ENCODE results near the gene GANAB.
"Not testable (repeated sequence)": the region's sequence is repeated elsewhere in the genome, so short reads cannot be mapped to it uniquely, and the experiment has no call there.

The GANAB gene

DNA sequence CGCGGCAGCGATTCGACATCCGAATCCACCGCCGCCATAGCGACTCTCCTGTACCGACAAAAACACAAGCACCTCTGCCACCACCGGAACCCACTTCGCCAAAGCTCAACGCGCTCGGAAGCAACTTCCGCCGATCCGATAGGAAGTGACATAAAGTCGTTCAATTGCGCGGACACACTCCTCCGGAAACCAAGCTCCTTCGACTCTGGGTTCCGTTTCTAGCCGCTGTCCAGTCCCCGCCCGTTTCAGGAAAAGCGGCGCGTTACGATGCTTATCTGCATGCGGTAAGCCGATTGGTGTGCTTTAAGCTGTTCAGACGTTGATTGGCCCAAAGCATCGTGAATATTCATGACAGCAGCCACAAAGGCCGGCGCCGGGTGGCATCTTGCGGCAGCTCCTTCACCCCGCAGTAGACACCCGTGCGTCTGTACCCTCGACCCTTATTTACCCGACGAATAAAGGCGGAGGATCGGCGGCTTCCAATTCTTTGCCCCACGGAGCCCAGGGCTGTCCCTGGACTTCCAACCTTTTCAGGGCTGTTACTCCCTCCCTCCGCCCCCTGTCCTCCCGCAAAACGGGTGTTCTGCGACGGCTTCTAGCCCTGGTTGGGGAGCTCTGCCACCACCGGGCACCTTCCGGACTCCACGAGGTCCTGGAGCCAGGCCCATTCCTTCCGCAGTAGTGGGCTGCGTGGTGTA, 54.8 kb downstream of the GANAB start, which contains the start of gene TUT1:
Gene TUT1, minus strand, starts transcription at position 76 of the 698 bp plus-strand sequence. Its CDS starts 38 bp downstream, at position 38.
- Mint-ChIP-seq H3K4me1 (ENCODE audit: low read depth) (peaks cover 58% of the 10 kb centered on the region), H3K27ac (peak within 1 kb of the TSS; percentile 97)

DNA sequence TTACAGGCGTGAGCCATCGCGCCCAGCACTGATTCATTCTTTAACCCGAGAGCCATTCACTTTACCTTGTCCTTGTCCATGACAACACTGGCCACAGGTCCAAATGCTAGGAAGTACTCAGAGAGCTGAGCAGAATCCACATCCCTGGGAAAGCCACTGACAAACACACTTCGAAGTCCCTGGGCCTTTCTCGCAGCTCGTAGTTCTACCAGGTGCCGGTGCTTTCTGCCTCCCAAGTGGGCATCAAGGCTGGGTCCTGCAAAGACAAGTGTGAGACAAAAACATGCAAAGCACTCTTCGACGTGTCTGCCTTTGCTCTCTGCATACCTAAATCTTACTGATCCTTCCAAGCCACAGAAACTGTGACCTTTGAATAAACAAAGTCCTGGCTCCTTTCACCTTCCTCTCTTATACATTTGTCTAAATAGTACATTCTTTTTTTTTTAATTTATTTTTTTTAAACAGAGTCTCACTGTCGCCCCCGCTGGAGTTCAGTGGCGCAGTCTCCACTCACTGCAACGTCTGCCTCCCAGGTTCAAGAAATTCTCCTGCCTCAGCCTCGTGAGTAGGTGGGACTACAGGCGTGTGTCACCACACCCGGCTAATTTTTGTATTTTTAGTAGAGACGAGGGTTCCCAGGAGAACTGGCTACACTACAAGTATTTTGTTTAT, 57.3 kb downstream of the GANAB start:
- Mint-ChIP-seq H3K4me3 (peak overlapping the region; percentile 97), H3K4me1 (ENCODE audit: low read depth) (peaks cover 52% of the 10 kb centered on the region), H3K27me3 (no peaks in the 10 kb centered on the region), H3K9me3 (no peaks in the 10 kb centered on the region), H3K27ac (peak overlapping the region; percentile 97), H3K36me3 (ENCODE audit: low read depth) (peaks cover 81% of the 10 kb centered on the region)
- DNase-seq, result no peak

More for the DNA sequence above, 54.8 kb downstream of the GANAB start, which contains the start of gene TUT1:
- H3K36me3 Mint-ChIP-seq (ENCODE audit: low read depth), result peaks cover 91% of the 10 kb centered on the region
- DNase-seq, result peak; percentile 94
- no peaks in the 10 kb centered on the region for H3K9me3 Mint-ChIP-seq
- H3K4me3 Mint-ChIP-seq, result peak within 1 kb of the TSS; percentile 97
- no peaks in the 10 kb centered on the region for H3K27me3 Mint-ChIP-seq

GRCh38 chr11:62585356-62585755, 61.1 kb downstream of the GANAB start:
- Mint-ChIP-seq H3K36me3 (ENCODE audit: low read depth) (peaks cover 79% of the 10 kb centered on the region), H3K4me1 (ENCODE audit: low read depth) (peaks cover 30% of the 10 kb centered on the region), H3K27ac (peak overlapping the region; percentile 40)
- H3K27me3 Mint-ChIP-seq, H3K4me3 Mint-ChIP-seq, DNase-seq, H3K9me3 Mint-ChIP-seq: not testable (repeated sequence)

DNA sequence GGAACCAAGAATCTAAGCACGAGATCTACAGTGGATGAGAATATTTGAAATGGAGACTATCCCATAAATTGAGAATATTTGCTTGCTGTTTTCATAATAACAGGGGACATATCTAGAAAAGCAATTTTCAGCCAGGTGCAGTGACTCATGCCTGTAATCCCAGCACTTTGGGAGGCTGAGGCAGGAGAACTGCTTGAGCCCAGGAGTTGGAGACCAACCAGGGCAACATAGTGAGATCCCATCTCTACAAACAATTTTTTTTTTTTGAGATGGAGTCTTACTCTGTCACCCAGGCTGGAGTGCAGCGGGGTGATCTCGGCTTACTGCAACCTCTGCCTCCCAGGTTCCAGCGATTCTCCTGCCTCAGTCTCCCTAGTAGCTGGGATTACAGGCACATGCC, 64.7 kb downstream of the GANAB start:
- H3K27me3 Mint-ChIP-seq, H3K27ac Mint-ChIP-seq, H3K4me3 Mint-ChIP-seq, H3K9me3 Mint-ChIP-seq, DNase-seq: not testable (repeated sequence)
- peaks cover 77% of the 10 kb centered on the region for H3K36me3 Mint-ChIP-seq (ENCODE audit: low read depth)
- peaks cover 10% of the 10 kb centered on the region for H3K4me1 Mint-ChIP-seq (ENCODE audit: low read depth)

GRCh38 chr11:62580959-62581715, 65.3 kb downstream of the GANAB start:
- no peaks in the 10 kb centered on the region for H3K9me3 Mint-ChIP-seq
- no peak overlapping the region for H3K4me3 Mint-ChIP-seq
- peak overlapping the region; percentile 23 for H3K27ac Mint-ChIP-seq
- peaks cover 78% of the 10 kb centered on the region for H3K36me3 Mint-ChIP-seq (ENCODE audit: low read depth)
- DNase-seq, result no peak
- no peaks in the 10 kb centered on the region for H3K27me3 Mint-ChIP-seq
- H3K4me1 Mint-ChIP-seq (ENCODE audit: low read depth), result peaks cover 10% of the 10 kb centered on the region

- Mint-ChIP-seq H3K36me3 (ENCODE audit: low read depth) (peaks cover 87% of the 10 kb centered on the region), H3K4me1 (ENCODE audit: low read depth) (peaks cover 19% of the 10 kb centered on the region), H3K9me3 (no peaks in the 10 kb centered on the region), H3K27me3 (no peaks in the 10 kb centered on the region), H3K27ac (no peak overlapping the region), H3K4me3 (no peak overlapping the region)
- no peak for DNase-seq
Observed at GRCh38 chr11:62579252-62579651, 67.2 kb downstream of the GANAB start.

DNA sequence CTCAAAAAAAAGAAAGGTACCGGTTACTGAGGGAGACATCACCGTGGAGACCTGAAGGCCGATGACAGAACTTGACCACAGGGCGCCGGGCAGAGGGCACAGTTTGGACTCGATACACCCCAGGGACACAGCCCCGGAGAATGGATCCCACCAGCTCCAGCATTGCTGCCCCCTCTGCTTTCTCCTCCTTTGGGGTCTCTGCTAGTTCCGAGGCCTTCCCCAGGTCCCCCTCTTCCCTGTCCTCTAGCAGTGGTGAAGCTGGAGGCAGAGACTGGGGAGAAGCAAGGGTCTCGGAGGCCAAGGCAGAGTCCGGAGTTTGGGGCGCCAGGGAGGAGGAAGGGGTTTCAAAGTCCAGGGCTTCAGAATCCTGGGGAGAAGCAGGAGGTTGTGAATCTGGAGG, 67.9 kb downstream of the GANAB start:
- no peak for DNase-seq
- Mint-ChIP-seq H3K4me3 (no peak overlapping the region), H3K4me1 (ENCODE audit: low read depth) (peaks cover 19% of the 10 kb centered on the region), H3K36me3 (ENCODE audit: low read depth) (peaks cover 86% of the 10 kb centered on the region), H3K9me3 (no peaks in the 10 kb centered on the region), H3K27me3 (no peaks in the 10 kb centered on the region), H3K27ac (no peak overlapping the region)

DNA sequence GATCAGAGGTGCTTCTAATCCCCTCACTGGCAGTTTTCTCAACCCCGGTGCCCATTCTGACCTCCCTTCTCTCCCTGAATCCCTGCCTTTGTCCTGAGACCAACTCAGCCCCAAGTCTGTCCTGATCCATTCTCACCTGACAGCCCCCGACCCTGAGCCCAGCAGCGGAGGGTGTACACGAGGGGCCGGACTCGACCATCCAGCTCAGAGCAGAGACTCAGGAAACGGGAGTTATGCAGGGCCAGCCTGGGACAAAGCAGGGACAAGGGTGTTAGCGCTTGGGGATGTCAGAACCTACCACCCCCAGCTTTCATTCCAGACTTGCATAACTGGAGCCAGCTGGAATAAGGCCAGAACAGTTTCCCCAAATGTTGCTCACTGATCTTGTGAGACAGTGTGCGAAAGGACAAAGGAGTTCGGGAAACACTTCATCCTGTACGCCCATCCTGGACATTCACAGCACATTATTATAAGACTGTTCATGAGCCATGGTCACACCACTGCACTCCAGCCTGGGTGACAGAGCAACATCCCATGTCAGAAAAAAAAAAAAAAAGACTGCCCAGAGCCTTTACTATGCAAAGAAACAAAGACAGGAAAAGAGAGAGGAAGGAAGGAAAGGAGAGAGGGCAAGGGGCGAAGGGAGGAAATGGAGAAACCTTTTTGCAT, 69.2 kb downstream of the GANAB start:
- H3K9me3 Mint-ChIP-seq, result no peaks in the 10 kb centered on the region
- peaks cover 26% of the 10 kb centered on the region for H3K4me1 Mint-ChIP-seq (ENCODE audit: low read depth)
- peaks cover 88% of the 10 kb centered on the region for H3K36me3 Mint-ChIP-seq (ENCODE audit: low read depth)
- no peak overlapping the region for H3K4me3 Mint-ChIP-seq
- H3K27me3 Mint-ChIP-seq, result no peaks in the 10 kb centered on the region
- peak overlapping the region; percentile 60 for H3K27ac Mint-ChIP-seq
- DNase-seq, result no peak

- Mint-ChIP-seq H3K4me1 (ENCODE audit: low read depth) (peaks cover 39% of the 10 kb centered on the region), H3K36me3 (ENCODE audit: low read depth) (peaks cover 88% of the 10 kb centered on the region), H3K27me3 (no peaks in the 10 kb centered on the region), H3K27ac (peak overlapping the region; percentile 85), H3K4me3 (peak overlapping the region; percentile 99), H3K9me3 (no peaks in the 10 kb centered on the region)
- no peak for DNase-seq
Observed at GRCh38 chr11:62575837-62576236, 70.6 kb downstream of the GANAB start.

GRCh38 chr11:62575156-62575555, 71.3 kb downstream of the GANAB start:
- Mint-ChIP-seq H3K27me3 (no peaks in the 10 kb centered on the region), H3K4me1 (ENCODE audit: low read depth) (peaks cover 44% of the 10 kb centered on the region), H3K9me3 (no peaks in the 10 kb centered on the region), H3K27ac (peak overlapping the region; percentile 100), H3K4me3 (peak overlapping the region; percentile 99), H3K36me3 (ENCODE audit: low read depth) (peaks cover 93% of the 10 kb centered on the region)
- DNase-seq, result no peak

Data from activated T-cell treated with anti-CD3 and anti-CD28 coated beads, Interleukin-2, amount 50 U/mL, for 24 hours (primary cell).